ENCODE data around the gene TMEM106B.

Gene TMEM106B

DNA sequence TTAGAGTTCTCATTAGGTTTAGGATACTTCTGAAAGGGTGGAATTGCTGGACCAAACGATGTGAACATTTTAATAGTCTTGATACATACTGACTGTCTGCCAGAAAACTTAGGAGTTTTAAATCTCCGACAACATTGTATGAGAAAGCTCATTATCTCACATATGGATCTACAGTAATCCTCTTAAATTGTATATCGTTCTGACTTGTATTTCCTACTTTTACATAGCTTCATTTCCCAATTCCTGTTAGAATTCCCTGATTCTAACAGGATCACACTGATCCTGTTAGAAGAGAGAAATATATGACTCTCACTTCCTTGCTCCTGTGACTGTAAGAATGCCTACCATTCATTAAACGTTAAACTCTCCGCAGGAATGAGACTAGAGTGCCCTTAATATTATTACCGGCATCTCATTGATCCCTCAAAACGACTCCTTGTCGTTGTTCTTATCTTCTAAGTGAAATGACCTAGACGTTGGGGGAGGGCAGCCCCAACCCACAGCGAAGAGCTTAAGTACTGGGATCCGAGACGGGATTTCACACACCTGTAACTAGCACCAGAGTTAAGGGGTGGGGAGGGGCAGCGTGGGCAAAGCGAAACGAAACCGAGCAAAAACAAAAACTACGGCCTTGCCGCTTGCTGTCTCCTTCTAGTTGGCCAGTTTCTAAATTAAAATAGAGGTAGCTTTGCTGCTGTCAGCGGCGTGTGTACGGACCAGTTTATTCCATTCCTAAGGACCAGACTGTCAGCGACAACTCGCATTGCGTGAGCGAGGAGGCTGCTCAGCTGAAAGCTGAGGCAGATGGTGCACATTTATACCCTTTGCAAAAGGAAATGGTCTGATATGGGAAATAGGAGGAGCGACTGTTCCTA, 678 bp upstream of the TMEM106B start:
- POLR2A ChIA-PET, result interaction anchor here (1.0 to 1.7 kb wide), 5 partner anchors 11 to 102 kb away, joined by 3 to 9 read pairs (median 4); no protein-coding TSS in a partner anchor

DNA sequence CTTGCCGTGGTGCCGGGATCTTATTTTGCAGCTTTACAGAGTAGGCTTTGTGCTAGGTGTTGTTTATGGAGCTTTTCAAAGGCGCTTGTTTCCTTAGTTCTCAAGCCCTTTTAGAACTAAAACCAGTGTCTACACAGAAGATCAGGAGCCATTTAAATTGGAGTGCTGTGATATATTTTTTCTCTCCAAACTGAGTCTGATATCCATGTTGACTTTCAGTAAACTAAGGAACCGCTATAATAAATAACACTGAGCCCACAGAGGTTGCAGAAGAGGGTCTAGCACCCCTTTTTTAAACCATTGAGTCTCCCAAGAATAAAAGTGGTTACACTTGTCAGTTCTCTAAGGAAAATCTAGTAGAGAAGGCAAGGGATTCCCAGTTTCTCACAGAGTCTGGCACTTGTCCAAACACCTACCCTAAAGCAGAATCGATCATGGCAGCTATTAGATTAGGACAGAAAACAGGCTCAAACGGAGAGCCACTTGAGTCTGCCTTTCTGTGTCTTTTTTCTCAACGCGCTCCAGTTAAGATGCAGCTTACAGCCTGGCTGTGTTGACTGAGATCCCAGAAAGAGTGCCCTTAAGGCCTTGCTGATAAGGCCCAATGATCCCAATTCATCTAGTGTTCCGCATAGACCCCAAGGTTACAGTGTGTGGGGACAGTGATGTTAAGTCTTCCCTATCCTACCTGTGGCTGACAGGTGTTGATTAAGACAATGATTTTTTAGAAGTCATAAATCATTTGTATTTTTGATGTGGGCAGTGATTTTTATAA, 804 bp downstream of the TMEM106B start:
- POLR2A ChIA-PET, result interaction anchor here (0.6 to 1.7 kb wide), 5 partner anchors 11 to 754 kb away, joined by 3 to 9 read pairs (median 4); no protein-coding TSS in a partner anchor
- TF ChIP-seq NFRKB (IDR thresholded peaks at IDR 0.05), result no peak
- TF ChIP-seq, protein P1, sequence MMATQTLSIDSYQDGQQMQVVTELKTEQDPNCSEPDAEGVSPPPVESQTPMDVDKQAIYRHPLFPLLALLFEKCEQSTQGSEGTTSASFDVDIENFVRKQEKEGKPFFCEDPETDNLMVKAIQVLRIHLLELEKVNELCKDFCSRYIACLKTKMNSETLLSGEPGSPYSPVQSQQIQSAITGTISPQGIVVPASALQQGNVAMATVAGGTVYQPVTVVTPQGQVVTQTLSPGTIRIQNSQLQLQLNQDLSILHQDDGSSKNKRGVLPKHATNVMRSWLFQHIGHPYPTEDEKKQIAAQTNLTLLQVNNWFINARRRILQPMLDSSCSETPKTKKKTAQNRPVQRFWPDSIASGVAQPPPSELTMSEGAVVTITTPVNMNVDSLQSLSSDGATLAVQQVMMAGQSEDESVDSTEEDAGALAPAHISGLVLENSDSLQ (IDR thresholded peaks at IDR 0.05), result peak; percentile 64

More for the DNA sequence above, 678 bp upstream of the TMEM106B start:
- DNase-seq (ENCODE audit: extremely low spot score), result no peak
- TF ChIP-seq L3MBTL2 (conservative IDR thresholded peaks at IDR 0.05) (peak; percentile 92; the same call in 1 of the 2 replicates), FOXK2 (IDR thresholded peaks at IDR 0.05) (no peak)
- CTCF ChIA-PET, result interaction anchor here (0.5 kb wide), 1 partner anchor 833 kb away, joined by 3 read pairs; no protein-coding TSS in a partner anchor

DNA sequence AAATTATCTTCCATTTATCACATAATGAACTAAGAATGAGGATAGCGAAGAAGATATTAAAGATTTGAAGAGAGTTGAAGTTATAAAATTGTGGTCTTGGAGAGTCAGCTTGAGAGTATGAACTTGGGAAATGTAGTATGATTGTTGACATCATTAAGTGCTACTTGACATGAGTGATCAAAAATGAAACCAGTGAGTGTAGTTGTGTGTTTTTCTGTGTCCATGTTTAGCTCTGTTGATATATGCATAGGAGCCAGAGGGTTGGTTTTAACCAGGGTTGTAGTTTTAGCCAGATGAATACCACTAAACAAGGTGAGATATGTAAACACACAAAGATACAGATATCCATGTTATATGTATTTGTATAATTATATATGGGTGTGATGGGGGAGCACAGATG, 6.2 kb downstream of the TMEM106B start:
- POLR2A ChIA-PET, result no interaction called here

More for the DNA sequence above, 804 bp downstream of the TMEM106B start:
- CTCF ChIA-PET, result interaction anchor here (0.5 kb wide), 1 partner anchor 85 kb away, joined by 4 read pairs; no protein-coding TSS in a partner anchor
- peak; percentile 10 for DNase-seq (ENCODE audit: extremely low spot score)

DNA sequence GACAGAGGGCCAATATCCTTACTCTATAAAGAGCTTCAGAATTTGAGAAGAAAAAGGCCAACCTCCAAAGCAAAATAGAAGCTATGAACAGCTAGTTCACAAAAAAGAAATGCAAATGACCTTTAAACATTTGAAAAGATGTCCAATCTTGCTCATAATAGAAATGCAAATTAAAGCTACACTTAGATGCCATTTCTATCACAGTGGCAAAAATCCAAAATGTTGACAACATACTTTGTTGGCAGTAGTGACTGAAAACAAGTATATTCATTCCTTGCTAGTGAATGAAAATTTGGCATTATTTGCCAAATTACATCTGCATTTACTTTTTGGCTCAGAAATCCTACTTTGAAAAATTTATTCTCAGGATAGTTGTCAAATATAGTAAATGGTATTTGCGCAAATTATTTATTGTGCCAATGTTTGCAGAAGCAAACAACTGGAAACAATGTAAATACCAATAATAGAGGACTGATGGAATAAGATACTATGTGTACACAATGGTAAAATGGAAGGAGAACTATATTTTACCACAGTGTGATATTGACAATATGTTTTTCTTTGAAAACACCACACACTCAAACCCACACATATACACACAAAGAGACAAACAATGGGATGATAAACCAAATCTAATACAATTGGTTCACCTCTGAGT, 9.4 kb downstream of the TMEM106B start:
- no peak for TF ChIP-seq ARNT (IDR thresholded peaks at IDR 0.05)
- TF ChIP-seq ZNF384 (IDR thresholded peaks at IDR 0.05), result no peak
- TF ChIP-seq FOXK2 (IDR thresholded peaks at IDR 0.05), result no peak
- ChIA-PET POLR2A (no interaction called here), CTCF (no interaction called here)
- DNase-seq (ENCODE audit: extremely low spot score), result no peak

More for the DNA sequence above, 6.2 kb downstream of the TMEM106B start:
- no peak for DNase-seq (ENCODE audit: extremely low spot score)
- TF ChIP-seq SUZ12 (IDR thresholded peaks at IDR 0.05), result no peak
- no peak for TF ChIP-seq L3MBTL2 (conservative IDR thresholded peaks at IDR 0.05)
- TF ChIP-seq FOXK2 (IDR thresholded peaks at IDR 0.05), result no peak
- TF ChIP-seq BHLHE40 (IDR thresholded peaks at IDR 0.05; ENCODE audit: borderline replicate concordance), result no peak
- no peak for TF ChIP-seq HDGF (IDR thresholded peaks at IDR 0.05; ENCODE audit: borderline replicate concordance)
- TF ChIP-seq SP1 (IDR thresholded peaks at IDR 0.05), result no peak
- TF ChIP-seq ZNF384 (IDR thresholded peaks at IDR 0.05), result no peak
- no peak for TF ChIP-seq FOXM1 (IDR thresholded peaks at IDR 0.05; ENCODE audit: borderline replicate concordance)
- TF ChIP-seq LEF1 (IDR thresholded peaks at IDR 0.05; ENCODE audit: borderline replicate concordance), result no peak
- TF ChIP-seq ARNT (IDR thresholded peaks at IDR 0.05), result no peak
- no peak for TF ChIP-seq TARDBP (IDR thresholded peaks at IDR 0.05)
- no peak for TF ChIP-seq FOXA1 (IDR thresholded peaks at IDR 0.05)
- TF ChIP-seq, protein P1 (IDR thresholded peaks at IDR 0.05), result no peak
- no peak for TF ChIP-seq ELF4 (IDR thresholded peaks at IDR 0.05)
- no peak for TF ChIP-seq NFRKB (IDR thresholded peaks at IDR 0.05)
- TF ChIP-seq CTBP1 (IDR thresholded peaks at IDR 0.05; ENCODE audit: borderline replicate concordance), result no peak
- CTCF ChIA-PET, result no interaction called here

DNA sequence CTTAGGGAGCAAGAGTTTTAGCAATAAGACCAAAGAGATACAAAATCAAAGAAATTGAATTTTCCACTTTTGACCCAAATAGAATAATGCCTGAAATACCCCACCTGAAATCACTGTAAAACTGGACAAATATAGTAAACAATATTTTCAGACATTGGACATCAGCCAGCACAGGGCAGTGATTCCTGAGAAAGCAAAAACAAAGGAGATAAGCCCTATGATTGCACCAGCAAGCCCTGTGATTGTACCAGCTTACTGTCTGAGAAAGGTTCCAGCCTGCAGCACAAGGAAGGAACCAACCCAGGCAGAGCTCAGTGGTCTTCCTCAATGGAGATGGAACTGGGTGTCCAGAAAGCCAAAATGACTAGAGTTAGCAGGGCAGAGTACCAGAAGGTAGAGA, 10.3 kb downstream of the TMEM106B start:
- no peak for DNase-seq (ENCODE audit: extremely low spot score)
- TF ChIP-seq CTBP1 (IDR thresholded peaks at IDR 0.05; ENCODE audit: borderline replicate concordance) (no peak), TARDBP (IDR thresholded peaks at IDR 0.05) (no peak), BHLHE40 (IDR thresholded peaks at IDR 0.05; ENCODE audit: borderline replicate concordance) (no peak), SP1 (IDR thresholded peaks at IDR 0.05) (no peak), NFRKB (IDR thresholded peaks at IDR 0.05) (no peak), ZNF384 (IDR thresholded peaks at IDR 0.05) (no peak), FOXM1 (IDR thresholded peaks at IDR 0.05; ENCODE audit: borderline replicate concordance) (no peak), FOXK2 (IDR thresholded peaks at IDR 0.05) (no peak), ARNT (IDR thresholded peaks at IDR 0.05) (no peak)
- TF ChIP-seq, protein P1 (IDR thresholded peaks at IDR 0.05), result no peak
- ChIA-PET POLR2A (interaction anchor here (1.1 kb wide), 1 partner anchor 11 kb away, joined by 5 read pairs; the partner anchor contains the start of gene TMEM106B), CTCF (no interaction called here)

All from HEK293T (cell line).